ENCODE data around the gene KATNA1. TPM values are rescaled to one million over a fixed set of nuclear protein-coding genes. Genes with fewer than 3 reads are reported as not detected.

Gene KATNA1
- polyA plus RNA-seq, 1 of the 3 experiments (the other 2 are of a cell fraction), result 13.2 TPM

- Histone ChIP-seq H3K36me3 (replicated peaks in 1 of 2; ENCODE audit: control insufficient read depth in 1 of 2, insufficient read depth in 2 of 2, low read length in 1 of 2) (no peaks in the 10 kb centered on the region), H3K4me1 (ENCODE audit: control insufficient read depth in 1 of 2, insufficient read depth in 2 of 2, low read depth in 1 of 2, low read length in 1 of 2) (no peaks in the 10 kb centered on the region), H3F3A (replicated peaks; ENCODE audit: insufficient read depth) (peaks cover 18% of the 10 kb centered on the region), H3K27ac (ENCODE audit: low read depth in 2 of 2, low read length in 1 of 2) (no peak overlapping the region), H3K9me2 (no peaks in the 10 kb centered on the region), H3K79me2 (ENCODE audit: insufficient read depth) (no peaks in the 10 kb centered on the region), H3K9me3 (no peaks in the 10 kb centered on the region), H3K4me3 (ENCODE audit: low read depth in 2 of 2, low read length in 1 of 2) (no peak overlapping the region), H3K9ac (no peak overlapping the region), H3K27me3 (ENCODE audit: insufficient read depth) (no peaks in the 10 kb centered on the region), H3K4me2 (no peak overlapping the region), H2AFZ (ENCODE audit: low read depth) (no peak overlapping the region), H4K20me1 (ENCODE audit: insufficient read depth) (no peaks in the 10 kb centered on the region)
- no peak for DNase-seq
- TF ChIP-seq USF1 (IDR thresholded peaks at IDR 0.05; ENCODE audit: borderline replicate concordance, low read depth) (no peak), FOXM1 (IDR thresholded peaks at IDR 0.05; ENCODE audit: low read depth) (no peak), NFIC (IDR thresholded peaks at IDR 0.05; ENCODE audit: borderline replicate concordance) (no peak), SMC3 (IDR thresholded peaks at IDR 0.05; ENCODE audit: low read depth, low read length) (no peak), CHD2 (IDR thresholded peaks at IDR 0.05; ENCODE audit: low read length, partially characterized antibody) (no peak), MXI1 (IDR thresholded peaks at IDR 0.05; ENCODE audit: low read depth, low read length) (no peak), RCOR1 (IDR thresholded peaks at IDR 0.05; ENCODE audit: low read length) (no peak), POLR2AphosphoS5 (IDR thresholded peaks at IDR 0.05; ENCODE audit: low read depth, low read length) (no peak), ELF1 (IDR thresholded peaks at IDR 0.05) (no peak), RXRA (IDR thresholded peaks at IDR 0.05; ENCODE audit: borderline replicate concordance, low read depth) (no peak), TCF12 (IDR thresholded peaks at IDR 0.05) (no peak), RFX5 (IDR thresholded peaks at IDR 0.05; ENCODE audit: low read length) (no peak)
- ChIA-PET POLR2A (no interaction called here), CTCF (interaction anchor here (1.0 kb wide), 1 partner anchor 12 kb away, joined by 3 read pairs; the partner anchor contains the start of gene PPIL4)
Measured at GRCh38 chr6:149558029-149558428, 90.5 kb downstream of the KATNA1 start.

- Histone ChIP-seq H3K9ac (no peak overlapping the region), H4K20me1 (ENCODE audit: insufficient read depth) (no peaks in the 10 kb centered on the region), H3K9me2 (no peaks in the 10 kb centered on the region), H3F3A (replicated peaks; ENCODE audit: insufficient read depth) (no peaks in the 10 kb centered on the region), H3K27me3 (ENCODE audit: insufficient read depth) (no peaks in the 10 kb centered on the region), H3K4me1 (ENCODE audit: control insufficient read depth in 1 of 2, insufficient read depth in 2 of 2, low read depth in 1 of 2, low read length in 1 of 2) (no peaks in the 10 kb centered on the region), H3K27ac (ENCODE audit: low read depth in 2 of 2, low read length in 1 of 2) (no peak overlapping the region), H3K9me3 (no peaks in the 10 kb centered on the region), H3K36me3 (replicated peaks in 1 of 2; ENCODE audit: control insufficient read depth in 1 of 2, insufficient read depth in 2 of 2, low read length in 1 of 2) (no peaks in the 10 kb centered on the region), H3K4me3 (ENCODE audit: low read depth in 2 of 2, low read length in 1 of 2) (no peak overlapping the region), H3K4me2 (no peak overlapping the region), H3K79me2 (ENCODE audit: insufficient read depth) (no peaks in the 10 kb centered on the region), H2AFZ (ENCODE audit: low read depth) (peak overlapping the region; percentile 24; the same call in 1 of the 2 replicates)
- 20% methylated on average over 1 of the region's 5 CpGs for WGBS (ENCODE audit: low lambda C conversion rate)
- DNase-seq, result no peak
- CTCF ChIA-PET, result interaction anchor here (0.7 to 2.3 kb wide), 4 partner anchors 9 to 35 kb away, joined by 3 to 11 read pairs (median 7); partner anchors contain the start of gene GINM1
- POLR2A ChIA-PET, result no interaction called here
- TF ChIP-seq RAD21 (IDR thresholded peaks at IDR 0.05; ENCODE audit: low read length) (no peak), TEAD4 (IDR thresholded peaks at IDR 0.05; ENCODE audit: borderline replicate concordance, insufficient read depth) (no peak), MAX (IDR thresholded peaks at IDR 0.05; ENCODE audit: low read depth) (no peak), ZBTB33 (IDR thresholded peaks at IDR 0.05; ENCODE audit: borderline replicate concordance, low read depth) (no peak), RFX5 (IDR thresholded peaks at IDR 0.05; ENCODE audit: low read length) (no peak), MEF2A (IDR thresholded peaks at IDR 0.05; ENCODE audit: borderline replicate concordance, low read depth) (no peak), MXI1 (IDR thresholded peaks at IDR 0.05; ENCODE audit: low read depth, low read length) (no peak), FOSL2 (IDR thresholded peaks at IDR 0.05; ENCODE audit: borderline replicate concordance, low read depth) (no peak), ELF1 (IDR thresholded peaks at IDR 0.05) (no peak), TCF12 (IDR thresholded peaks at IDR 0.05) (no peak), JUND (IDR thresholded peaks at IDR 0.05) (no peak), GABPA (IDR thresholded peaks at IDR 0.05; ENCODE audit: low read depth) (no peak), CTCF (IDR thresholded peaks at IDR 0.05) (no peak), GATA2 (CRISPR knock-in tag; IDR thresholded peaks at IDR 0.05) (no peak), USF2 (IDR thresholded peaks at IDR 0.05; ENCODE audit: borderline replicate concordance, low read depth, low read length) (no peak), NRF1 (IDR thresholded peaks at IDR 0.05; ENCODE audit: low read depth, low read length) (no peak)
Measured at GRCh38 chr6:149551920-149552319, 96.6 kb downstream of the KATNA1 start.
